PC-9 (cell line): ENCODE measurements around the gene ASCL3. TPM values are rescaled to one million over a fixed set of nuclear protein-coding genes. Genes with fewer than 3 reads are reported as not detected.

Source experiments
- BruUV-seq: library from RNA; stranded (reverse); fragments of 400-500 nt; replicated peaks from 2 replicates; lab custom pipeline; 2021; lab: Mats Ljungman, UMichigan
- CTCF ChIA-PET: fragments of 300-600 bp; sonication (Branson Sonifier 250); formaldehyde crosslinking; loops from one replicate; lab custom pipeline; 2022; ENCODE audit warnings: antibody characterized with exemption; lab: Charles Lee
- POLR2A ChIA-PET: fragments of 300-600 bp; sonication (Branson Sonifier 250); formaldehyde crosslinking; loops from one replicate; lab custom pipeline; 2022; ENCODE audit warnings: antibody characterized with exemption; ENCODE audit not compliant: unreplicated experiment; lab: Charles Lee
- DNase-seq, 2 experiments: peaks; one replicate each; pipeline versions ENCODE4 v3.0.0 to v3.0.0-alpha.2; 2015 to 2022; ENCODE audit warnings: mixed read lengths in 1 of 2
- H2AFZ ChIP-seq: fragments of 200-600 bp; sonication (generic); 2 replicates; pipeline ENCODE4 v1.8.1; 2017; ENCODE audit warnings: antibody characterized with exemption
- H3F3A ChIP-seq: fragments of 200-600 bp; sonication (generic); 2 replicates; pipeline ENCODE4 v1.8.1; 2017; ENCODE audit warnings: antibody characterized with exemption, mild to moderate bottlenecking, low read depth; ENCODE audit not compliant: insufficient read depth
- H3K27ac ChIP-seq: fragments of 200-600 bp; sonication (generic); 2 replicates; pipeline ENCODE4 v1.6.1; 2016; ENCODE audit warnings: mixed run types
- H3K27me3 ChIP-seq: fragments of 200-600 bp; sonication (generic); 2 replicates; pipeline ENCODE4 v1.6.1; 2016; ENCODE audit warnings: low read depth, mixed run types; ENCODE audit not compliant: insufficient read depth
- H3K36me3 ChIP-seq: fragments of 200-600 bp; sonication (generic); 2 replicates; pipeline ENCODE4 v1.6.1; 2016; ENCODE audit warnings: low read depth, mixed run types
- H3K4me1 ChIP-seq: fragments of 200-600 bp; sonication (generic); replicated peaks from 2 replicates; pipeline ENCODE4 v1.6.1; 2016; ENCODE audit warnings: mixed run types; ENCODE audit not compliant: insufficient read depth
- H3K4me2 ChIP-seq: fragments of 200-600 bp; sonication (generic); 2 replicates; pipeline ENCODE4 v1.6.1; 2017; ENCODE audit warnings: mixed run types
- H3K4me3 ChIP-seq: fragments of 200-600 bp; sonication (generic); 2 replicates; pipeline ENCODE4 v1.6.1; 2016; ENCODE audit warnings: mixed run types
- H3K79me2 ChIP-seq: fragments of 200-600 bp; sonication (generic); 2 replicates; pipeline ENCODE4 v1.6.1; 2017; ENCODE audit warnings: low read depth, mixed run types
- H3K9me2 ChIP-seq: fragments of 200-600 bp; sonication (generic); 2 replicates; pipeline ENCODE4 v1.8.1; 2017; ENCODE audit warnings: mild to moderate bottlenecking; ENCODE audit not compliant: insufficient read depth
- H3K9me3 ChIP-seq: fragments of 200-600 bp; sonication (generic); 2 replicates; pipeline ENCODE4 v1.8.1; 2016; ENCODE audit warnings: low read depth; ENCODE audit not compliant: insufficient read depth
- H4K20me1 ChIP-seq: fragments of 200-600 bp; sonication (generic); 2 replicates; pipeline ENCODE4 v1.8.1; 2017; ENCODE audit not compliant: insufficient read depth
- EZH2 ChIP-seq: fragments of 200-600 bp; sonication (generic); IDR thresholded peaks from 2 replicates; pipeline ENCODE4 v1.8.0; 2017; ENCODE audit warnings: antibody characterized with exemption, low read depth
- intact Hi-C: fragments of 100-400 bp; cut with micrococcal nuclease; formaldehyde crosslinking; loops from one replicate; pipeline ENCODE4 v1.10.0; 2022; ENCODE audit not compliant: unreplicated experiment
- total RNA-seq: library from RNA; stranded (reverse); gene quantifications from 2 replicates; pipeline ENCODE4 v1.2.3, GENCODE V29; 2021
- TF ChIP-seq, protein P1 (sequence below): fragments of 200-600 bp; sonication (generic); conservative IDR thresholded peaks from 2 replicates; pipeline ENCODE4 v1.6.1; 2017; ENCODE audit warnings: mixed run types, antibody characterized with exemption, mild to moderate bottlenecking, moderate library complexity

Gene ASCL3
- total RNA-seq, 1 experiment from 2014 or later, result not detected

GRCh38 chr11:8926236-8926635 lies 16.6 kb downstream of the ASCL3 start:
- no peak for DNase-seq
- no peaks in the 10 kb centered on the region for H3F3A ChIP-seq
- no peaks in the 10 kb centered on the region for H3K4me1 ChIP-seq
- intact Hi-C loops, result no loop called here
- no TSS peak for BruUV-seq
- H3K9me2 ChIP-seq, result no peaks in the 10 kb centered on the region
- ChIA-PET CTCF (no interaction called here), POLR2A (no interaction called here)
- H3K27ac ChIP-seq, result no peak overlapping the region
- no peak overlapping the region for H2AFZ ChIP-seq
- no peaks in the 10 kb centered on the region for H3K9me3 ChIP-seq
- no peaks in the 10 kb centered on the region for H4K20me1 ChIP-seq
- H3K4me3 ChIP-seq, result no peak overlapping the region
- no peak for TF ChIP-seq EZH2
- TF ChIP-seq, protein P1, sequence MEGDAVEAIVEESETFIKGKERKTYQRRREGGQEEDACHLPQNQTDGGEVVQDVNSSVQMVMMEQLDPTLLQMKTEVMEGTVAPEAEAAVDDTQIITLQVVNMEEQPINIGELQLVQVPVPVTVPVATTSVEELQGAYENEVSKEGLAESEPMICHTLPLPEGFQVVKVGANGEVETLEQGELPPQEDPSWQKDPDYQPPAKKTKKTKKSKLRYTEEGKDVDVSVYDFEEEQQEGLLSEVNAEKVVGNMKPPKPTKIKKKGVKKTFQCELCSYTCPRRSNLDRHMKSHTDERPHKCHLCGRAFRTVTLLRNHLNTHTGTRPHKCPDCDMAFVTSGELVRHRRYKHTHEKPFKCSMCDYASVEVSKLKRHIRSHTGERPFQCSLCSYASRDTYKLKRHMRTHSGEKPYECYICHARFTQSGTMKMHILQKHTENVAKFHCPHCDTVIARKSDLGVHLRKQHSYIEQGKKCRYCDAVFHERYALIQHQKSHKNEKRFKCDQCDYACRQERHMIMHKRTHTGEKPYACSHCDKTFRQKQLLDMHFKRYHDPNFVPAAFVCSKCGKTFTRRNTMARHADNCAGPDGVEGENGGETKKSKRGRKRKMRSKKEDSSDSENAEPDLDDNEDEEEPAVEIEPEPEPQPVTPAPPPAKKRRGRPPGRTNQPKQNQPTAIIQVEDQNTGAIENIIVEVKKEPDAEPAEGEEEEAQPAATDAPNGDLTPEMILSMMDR, result no peak
- H3K4me2 ChIP-seq, result no peak overlapping the region
- no peaks in the 10 kb centered on the region for H3K36me3 ChIP-seq
- no peaks in the 10 kb centered on the region for H3K79me2 ChIP-seq
- H3K27me3 ChIP-seq, result no peaks in the 10 kb centered on the region

GRCh38 chr11:8925711-8926110 lies 17.1 kb downstream of the ASCL3 start:
- ChIA-PET POLR2A (no interaction called here), CTCF (no interaction called here)
- Histone ChIP-seq H3K36me3 (no peaks in the 10 kb centered on the region), H3K79me2 (no peaks in the 10 kb centered on the region), H3K4me3 (no peak overlapping the region), H3K4me1 (no peaks in the 10 kb centered on the region), H3K27me3 (no peaks in the 10 kb centered on the region), H4K20me1 (no peaks in the 10 kb centered on the region), H2AFZ (no peak overlapping the region), H3K9me3 (no peaks in the 10 kb centered on the region), H3K4me2 (no peak overlapping the region), H3K9me2 (no peaks in the 10 kb centered on the region), H3F3A (no peaks in the 10 kb centered on the region), H3K27ac (no peak overlapping the region)
- BruUV-seq, result no TSS peak
- intact Hi-C loops, result no loop called here
- TF ChIP-seq, protein P1, result no peak
- TF ChIP-seq EZH2, result no peak
- no peak for DNase-seq

- no peaks in the 10 kb centered on the region for H3K4me1 ChIP-seq
- no peak overlapping the region for H3K4me3 ChIP-seq
- no peaks in the 10 kb centered on the region for H3K36me3 ChIP-seq
- no TSS peak for BruUV-seq
- no peak overlapping the region for H2AFZ ChIP-seq
- TF ChIP-seq, protein P1, result no peak
- TF ChIP-seq EZH2, result no peak
- H3F3A ChIP-seq, result no peaks in the 10 kb centered on the region
- no peaks in the 10 kb centered on the region for H3K9me3 ChIP-seq
- no peak for DNase-seq
- H3K9me2 ChIP-seq, result no peaks in the 10 kb centered on the region
- no peaks in the 10 kb centered on the region for H3K27me3 ChIP-seq
- POLR2A ChIA-PET, result no interaction called here
- H3K4me2 ChIP-seq, result no peak overlapping the region
- intact Hi-C loops, result no loop called here
- H3K79me2 ChIP-seq, result no peaks in the 10 kb centered on the region
- H3K27ac ChIP-seq, result no peak overlapping the region
- CTCF ChIA-PET, result no interaction called here
- no peaks in the 10 kb centered on the region for H4K20me1 ChIP-seq
Measured at GRCh38 chr11:8922691-8923090, 20.1 kb downstream of the ASCL3 start.
